Natural killer cell treated with Interleukin-12 subunit alpha and Interleukin-12 subunit beta and Interleukin-15 and Interleukin-18, amount 100 ng/mL, for 72 hours (primary cell): ENCODE data around the gene WFDC8. TPM values are rescaled to one million over a fixed set of nuclear protein-coding genes. Genes with fewer than 3 reads are reported as not detected.
"Not testable (repeated sequence)": the region's sequence is repeated elsewhere in the genome, so short reads cannot be mapped to it uniquely, and the experiment has no call there.

Experiments used
- ATAC-seq, 2 donors: fragments of 150-1000 bp; cut with Tn5 transposase in 1 of 2; sonication (Bioruptor Pico), chemical (Tn5 transposase) in 1 of 2; 2 replicates each; pipeline ENCODE4 v1.10.0; 2021
- DNase-seq: peaks from one replicate; pipeline ENCODE4 v3.0.0; 2022; ENCODE audit warnings: low spot score
- H3K27ac Mint-ChIP-seq, 2 donors: 1 replicate in 1 of 2; 2 replicates in 1 of 2; pipeline ENCODE4 v1.8.0; 2022; ENCODE audit warnings: mixed read lengths in 2 of 2, mild to moderate bottlenecking in 1 of 2, moderate library complexity in 1 of 2
- H3K27me3 Mint-ChIP-seq, 2 donors: 1 replicate in 1 of 2; 2 replicates in 1 of 2; pipeline ENCODE4 v1.8.0; 2022; ENCODE audit warnings: mixed read lengths in 2 of 2
- H3K36me3 Mint-ChIP-seq: one replicate; pipeline ENCODE4 v1.8.0; 2022; ENCODE audit warnings: mixed read lengths
- H3K4me1 Mint-ChIP-seq, 2 donors: 1 replicate in 1 of 2; 2 replicates in 1 of 2; pipeline ENCODE4 v1.8.0; 2022; ENCODE audit warnings: low read depth in 2 of 2, mixed read lengths in 2 of 2, mild to moderate bottlenecking in 1 of 2
- H3K4me3 Mint-ChIP-seq: one replicate; pipeline ENCODE4 v1.8.0; 2022; ENCODE audit warnings: mixed read lengths
- H3K9me3 Mint-ChIP-seq: 2 replicates; pipeline ENCODE4 v1.8.0; 2022; ENCODE audit warnings: mixed read lengths
- total RNA-seq, 2 donors: library from RNA; stranded (reverse); gene quantifications; one replicate each; pipeline ENCODE4 v1.2.3, GENCODE V29; 2022

The WFDC8 gene
- total RNA-seq, 2 donors from 2014 or later, result not detected

DNA sequence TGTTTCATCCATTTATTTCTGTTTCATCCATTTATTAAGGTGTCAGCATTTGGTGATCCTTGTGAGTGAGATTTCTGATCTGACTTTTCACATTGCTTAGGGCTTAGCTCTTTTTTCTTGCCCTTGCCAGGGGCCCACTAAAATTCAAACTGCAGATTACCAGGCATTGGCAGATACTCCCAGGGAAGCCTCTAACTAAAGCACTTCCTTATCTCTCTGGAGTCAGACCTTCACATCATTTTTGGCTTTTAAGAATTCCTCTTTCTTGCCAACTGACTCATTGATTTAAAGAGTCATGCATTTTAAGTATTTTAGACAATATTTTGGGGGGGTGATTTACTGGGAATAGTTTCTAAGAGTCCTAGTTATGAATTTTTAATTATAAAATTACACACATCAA lies 2.6 kb upstream of the WFDC8 start:
- DNase-seq (no peak), ATAC-seq (no peak)
- H3K27ac Mint-ChIP-seq, result no peak overlapping the region
- H3K4me3 Mint-ChIP-seq, result no peak overlapping the region
- peaks cover 15 to 31% of the 10 kb centered on the region in 2 donors for H3K27me3 Mint-ChIP-seq
- no peaks in the 10 kb centered on the region for H3K36me3 Mint-ChIP-seq
- no peaks in the 10 kb centered on the region for H3K9me3 Mint-ChIP-seq
- H3K4me1 Mint-ChIP-seq, result no peaks in the 10 kb centered on the region

DNA sequence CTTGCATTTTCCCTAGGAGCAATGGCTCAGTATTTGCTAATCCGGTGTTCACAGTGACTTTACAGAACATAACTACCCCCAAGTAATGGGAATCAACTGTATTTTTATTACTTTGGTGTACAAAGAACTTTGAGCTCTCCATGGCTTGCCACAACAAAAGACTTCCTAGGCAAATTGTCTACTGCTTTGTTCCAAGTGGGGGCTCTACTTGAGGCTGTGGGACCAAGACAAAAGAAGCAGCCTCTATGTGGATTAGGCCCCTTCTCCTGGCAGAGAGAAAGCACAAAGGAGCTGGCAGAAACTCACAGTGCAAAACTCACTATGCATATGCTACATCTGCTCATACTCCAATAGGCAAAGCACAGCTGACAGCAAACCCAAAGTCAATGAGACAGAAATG lies 853 bp downstream of the WFDC8 start:
- Mint-ChIP-seq H3K36me3 (no peaks in the 10 kb centered on the region), H3K4me1 (no peaks in the 10 kb centered on the region), H3K27ac (no peak overlapping the region), H3K9me3 (no peaks in the 10 kb centered on the region), H3K4me3 (no peak overlapping the region), H3K27me3 (peaks cover 14 to 43% of the 10 kb centered on the region in 2 donors)
- ATAC-seq (no peak), DNase-seq (no peak)

DNA sequence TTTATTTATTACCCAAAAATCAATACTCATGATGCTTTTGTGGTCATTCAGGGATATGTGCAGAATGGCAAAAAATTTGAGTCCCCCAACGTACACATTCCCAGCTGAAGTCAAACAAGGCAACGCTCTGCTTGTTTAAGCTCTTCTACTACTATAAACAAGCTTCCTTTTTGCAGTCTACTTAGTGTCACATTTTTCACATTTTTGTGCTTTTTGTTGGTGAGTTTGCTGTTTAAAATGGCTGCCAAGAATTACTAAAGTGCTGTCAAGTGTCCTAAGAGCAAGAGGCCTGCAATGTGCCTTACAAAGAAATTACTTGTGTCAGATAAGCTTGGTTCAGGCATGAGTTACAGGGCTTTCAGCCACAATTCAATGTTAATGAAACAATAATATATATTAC lies 2.1 kb downstream of the WFDC8 start:
- H3K36me3 Mint-ChIP-seq, result no peaks in the 10 kb centered on the region
- DNase-seq (no peak), ATAC-seq (no peak)
- H3K9me3 Mint-ChIP-seq, result no peaks in the 10 kb centered on the region
- no peak overlapping the region for H3K27ac Mint-ChIP-seq
- H3K4me1 Mint-ChIP-seq, result no peaks in the 10 kb centered on the region
- peaks cover 15 to 46% of the 10 kb centered on the region in 2 donors for H3K27me3 Mint-ChIP-seq
- H3K4me3 Mint-ChIP-seq, result no peak overlapping the region

DNA sequence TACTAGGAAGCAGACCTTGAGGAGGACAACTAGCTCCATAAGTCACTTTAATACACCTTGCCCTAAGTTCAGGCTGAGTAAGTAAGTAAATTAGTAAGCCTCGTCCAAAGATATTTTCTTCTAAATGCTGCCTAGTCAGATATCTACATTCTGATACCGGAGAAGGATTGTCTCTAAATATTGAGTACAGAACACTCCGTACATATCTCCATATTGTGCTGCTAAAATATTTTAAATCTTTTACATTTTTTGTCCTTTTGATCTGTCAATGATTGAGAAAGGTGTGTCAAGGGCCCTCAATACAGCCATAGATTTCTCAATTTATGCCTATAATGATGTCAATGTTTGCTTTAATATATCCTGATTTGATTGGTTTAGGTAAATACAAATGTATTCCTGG lies 3.2 kb downstream of the WFDC8 start:
- no peaks in the 10 kb centered on the region for H3K36me3 Mint-ChIP-seq
- H3K27me3 Mint-ChIP-seq, result peaks cover 19 to 49% of the 10 kb centered on the region in 2 donors
- H3K27ac Mint-ChIP-seq, result no peak overlapping the region
- H3K9me3 Mint-ChIP-seq, result no peaks in the 10 kb centered on the region
- no peak for ATAC-seq
- no peaks in the 10 kb centered on the region for H3K4me1 Mint-ChIP-seq
- DNase-seq, result no peak
- no peak overlapping the region for H3K4me3 Mint-ChIP-seq

DNA sequence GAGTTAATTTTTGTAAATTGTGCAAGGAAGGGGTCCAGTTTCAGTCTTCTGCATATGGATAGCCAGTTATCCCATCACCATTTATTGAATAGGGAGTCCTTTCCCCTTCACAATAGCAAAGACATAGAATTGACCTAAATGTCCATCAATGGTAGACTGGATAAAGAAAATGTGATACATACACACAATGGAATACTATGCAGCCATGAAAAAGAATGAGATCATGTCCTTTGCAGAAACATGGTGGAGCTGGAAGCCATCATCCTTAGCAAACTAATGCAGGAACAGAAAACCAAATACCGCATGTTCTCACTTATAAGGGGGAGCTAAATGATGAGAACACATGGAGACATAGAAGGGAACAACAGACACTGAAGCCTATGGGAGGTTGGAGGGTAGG lies 9.4 kb downstream of the WFDC8 start:
- ATAC-seq, H3K27ac Mint-ChIP-seq, DNase-seq, H3K9me3 Mint-ChIP-seq, H3K36me3 Mint-ChIP-seq, H3K4me1 Mint-ChIP-seq, H3K4me3 Mint-ChIP-seq: not testable (repeated sequence)
- H3K27me3 Mint-ChIP-seq, result peaks cover 15 to 27% of the 10 kb centered on the region in 2 donors

DNA sequence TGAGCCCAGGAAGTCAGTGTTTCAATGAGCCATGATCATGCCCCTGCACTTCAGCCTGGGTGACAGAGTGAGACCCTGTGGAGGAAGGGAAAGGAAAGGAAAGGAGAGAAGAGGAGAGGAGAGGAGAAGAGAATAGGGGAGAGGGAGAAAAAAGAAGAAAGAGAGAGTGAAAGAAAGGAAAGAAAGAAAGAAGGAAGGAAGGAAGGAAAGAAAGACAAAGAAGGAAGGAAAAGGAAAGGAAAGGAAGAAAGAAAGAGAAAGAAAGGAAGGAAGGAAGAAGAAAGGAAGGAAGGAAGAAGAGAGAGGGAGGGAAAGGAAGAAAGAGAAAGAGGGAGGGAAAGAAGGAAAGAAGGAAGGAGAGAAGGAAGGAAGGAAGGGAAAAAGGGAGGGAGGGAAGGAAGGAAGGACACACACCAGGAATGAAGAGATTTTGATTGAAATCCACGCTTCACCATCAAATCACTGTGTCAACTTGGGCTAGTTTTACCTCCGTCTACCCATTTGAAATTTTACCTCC lies 14.3 kb downstream of the WFDC8 start:
- no peak overlapping the region for H3K27ac Mint-ChIP-seq
- H3K4me3 Mint-ChIP-seq, result no peak overlapping the region
- H3K36me3 Mint-ChIP-seq, result no peaks in the 10 kb centered on the region
- H3K9me3 Mint-ChIP-seq, result peaks cover 3% of the 10 kb centered on the region
- DNase-seq, result no peak
- peaks cover 12 to 28% of the 10 kb centered on the region in 2 donors for H3K27me3 Mint-ChIP-seq
- ATAC-seq, result no peak
- no peaks in the 10 kb centered on the region for H3K4me1 Mint-ChIP-seq

DNA sequence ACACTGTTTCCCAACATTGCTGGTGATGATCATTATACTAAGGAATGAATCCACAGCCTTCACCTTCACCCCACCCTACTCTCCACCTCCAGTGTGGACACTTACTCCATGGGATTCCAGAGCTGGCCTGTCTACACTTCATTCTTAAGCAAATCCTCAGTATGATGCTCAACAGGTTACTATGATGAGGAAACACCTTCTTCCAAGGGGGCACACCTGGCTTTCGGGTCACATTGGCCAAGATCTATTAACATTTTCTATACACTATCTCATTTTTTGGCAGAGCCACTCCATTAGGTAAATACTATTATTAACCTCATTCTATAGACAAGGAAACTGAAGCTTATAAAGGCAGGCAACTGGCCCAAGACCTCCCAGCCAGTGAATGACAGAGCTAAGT lies 23.9 kb downstream of the WFDC8 start:
- Mint-ChIP-seq H3K4me3 (no peak overlapping the region), H3K4me1 (no peaks in the 10 kb centered on the region), H3K27me3 (peaks cover 17 to 39% of the 10 kb centered on the region in 2 donors), H3K27ac (no peak overlapping the region), H3K36me3 (no peaks in the 10 kb centered on the region), H3K9me3 (no peaks in the 10 kb centered on the region)
- ATAC-seq, result no peak
- no peak for DNase-seq

DNA sequence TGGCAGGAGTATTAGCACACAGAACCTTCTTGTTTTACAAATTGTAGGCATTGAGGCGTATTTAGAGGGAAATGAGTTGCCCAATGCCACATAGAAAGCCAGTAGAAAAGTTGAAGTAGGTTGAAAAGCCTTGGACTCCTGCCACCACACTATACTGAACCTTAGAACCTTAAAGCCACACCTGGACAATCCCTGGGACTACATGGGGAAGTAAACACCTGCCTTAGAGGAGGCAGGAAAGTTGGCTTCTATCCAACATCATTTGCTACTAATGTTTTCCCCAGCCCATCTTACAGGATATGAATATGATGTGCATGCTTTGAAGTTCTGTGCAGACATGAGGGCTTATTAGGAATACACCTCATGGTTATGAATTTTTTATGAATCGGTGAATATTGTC lies 26.6 kb downstream of the WFDC8 start:
- no peak overlapping the region for H3K4me3 Mint-ChIP-seq
- H3K27ac Mint-ChIP-seq, result no peak overlapping the region
- no peaks in the 10 kb centered on the region for H3K36me3 Mint-ChIP-seq
- H3K4me1 Mint-ChIP-seq, result no peaks in the 10 kb centered on the region
- H3K27me3 Mint-ChIP-seq, result peaks cover 23 to 47% of the 10 kb centered on the region in 2 donors
- no peaks in the 10 kb centered on the region for H3K9me3 Mint-ChIP-seq
- DNase-seq, result no peak
- ATAC-seq, result no peak

DNA sequence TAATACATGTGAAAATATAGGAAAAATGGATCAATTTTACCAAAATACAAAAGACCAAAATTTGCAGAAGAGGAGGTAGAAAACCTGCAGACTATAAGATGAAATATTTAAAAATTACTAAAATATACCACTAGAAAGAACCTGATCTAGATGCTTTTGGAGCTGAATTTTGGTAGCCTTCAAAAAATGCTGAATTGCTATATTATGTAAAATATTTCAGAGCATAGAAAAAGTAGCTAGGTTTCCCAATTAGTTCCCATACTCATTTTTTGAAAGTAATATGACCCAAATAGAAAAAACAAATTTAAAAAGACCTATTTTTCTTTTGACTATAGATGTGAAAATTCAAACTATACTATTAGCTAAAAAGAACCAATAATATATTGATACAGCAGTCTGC lies 28.3 kb downstream of the WFDC8 start:
- H3K4me3 Mint-ChIP-seq, result no peak overlapping the region
- H3K4me1 Mint-ChIP-seq, result no peaks in the 10 kb centered on the region
- no peak for DNase-seq
- no peaks in the 10 kb centered on the region for H3K36me3 Mint-ChIP-seq
- no peaks in the 10 kb centered on the region for H3K9me3 Mint-ChIP-seq
- H3K27me3 Mint-ChIP-seq, result peaks cover 23 to 48% of the 10 kb centered on the region in 2 donors
- no peak for ATAC-seq
- no peak overlapping the region for H3K27ac Mint-ChIP-seq

DNA sequence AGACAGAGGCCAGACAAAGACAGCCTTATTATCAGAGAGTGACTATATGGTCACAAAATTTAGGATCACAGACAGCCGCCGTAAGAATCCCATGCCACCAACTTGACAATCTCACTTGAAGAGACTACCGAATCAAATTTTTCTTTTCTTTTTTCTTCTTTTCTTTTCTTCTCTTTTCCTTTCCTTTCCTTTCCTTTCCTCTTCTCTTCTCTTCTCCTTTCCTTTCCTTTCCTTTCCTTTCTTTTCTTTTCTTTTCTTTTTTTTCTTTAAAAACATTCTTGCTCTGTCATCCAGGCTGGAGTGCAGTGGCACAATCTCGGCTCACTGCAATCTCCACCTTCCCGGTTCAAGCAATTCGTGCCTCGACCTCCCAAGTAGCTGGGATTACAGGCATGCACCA lies 30.7 kb downstream of the WFDC8 start:
- no peak for ATAC-seq
- Mint-ChIP-seq H3K4me3 (no peak overlapping the region), H3K4me1 (no peaks in the 10 kb centered on the region), H3K36me3 (no peaks in the 10 kb centered on the region), H3K27ac (no peak overlapping the region), H3K27me3 (peaks cover 31 to 40% of the 10 kb centered on the region in 2 donors), H3K9me3 (no peaks in the 10 kb centered on the region)
- DNase-seq, result no peak

DNA sequence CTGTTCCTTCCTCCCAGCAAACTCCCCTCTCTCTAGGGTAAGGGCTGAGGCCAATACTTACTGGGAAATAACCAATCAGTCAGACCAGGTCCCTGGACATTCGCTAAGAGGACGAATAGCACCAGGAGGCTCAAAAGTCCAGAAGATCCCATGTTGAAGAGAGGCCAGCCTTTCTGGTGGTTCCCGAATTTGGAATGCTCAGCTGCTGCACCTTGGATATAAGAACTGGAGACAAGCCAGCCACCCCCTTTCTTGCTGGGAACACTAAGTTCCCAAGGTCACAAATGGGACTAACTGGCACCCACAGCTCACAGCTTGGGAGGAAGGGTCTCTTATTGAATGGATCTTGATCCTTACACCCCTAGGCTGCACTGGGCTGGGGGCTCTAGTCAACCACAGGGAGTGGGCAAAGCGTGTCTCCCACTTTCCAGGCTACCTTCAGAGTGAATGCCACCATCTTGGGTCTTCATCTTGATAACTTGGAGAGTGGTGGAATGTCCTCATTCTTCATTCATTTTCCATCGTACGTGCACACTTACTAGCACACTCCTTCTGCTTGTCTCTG lies 31.8 kb downstream of the WFDC8 start, which contains the start of gene EPPIN:
EPPIN (minus strand) TSS at position 196 of the 565 bp plus-strand sequence; CDS start at position 152, 44 bp downstream.
- ATAC-seq, result no peak
- H3K4me1 Mint-ChIP-seq, result no peaks in the 10 kb centered on the region
- no peak within 1 kb of the TSS for H3K27ac Mint-ChIP-seq
- H3K27me3 Mint-ChIP-seq, result peaks cover 30 to 37% of the 10 kb centered on the region in 2 donors
- no peak within 1 kb of the TSS for H3K4me3 Mint-ChIP-seq
- no peaks in the 10 kb centered on the region for H3K9me3 Mint-ChIP-seq
- DNase-seq, result no peak
- H3K36me3 Mint-ChIP-seq, result no peaks in the 10 kb centered on the region

DNA sequence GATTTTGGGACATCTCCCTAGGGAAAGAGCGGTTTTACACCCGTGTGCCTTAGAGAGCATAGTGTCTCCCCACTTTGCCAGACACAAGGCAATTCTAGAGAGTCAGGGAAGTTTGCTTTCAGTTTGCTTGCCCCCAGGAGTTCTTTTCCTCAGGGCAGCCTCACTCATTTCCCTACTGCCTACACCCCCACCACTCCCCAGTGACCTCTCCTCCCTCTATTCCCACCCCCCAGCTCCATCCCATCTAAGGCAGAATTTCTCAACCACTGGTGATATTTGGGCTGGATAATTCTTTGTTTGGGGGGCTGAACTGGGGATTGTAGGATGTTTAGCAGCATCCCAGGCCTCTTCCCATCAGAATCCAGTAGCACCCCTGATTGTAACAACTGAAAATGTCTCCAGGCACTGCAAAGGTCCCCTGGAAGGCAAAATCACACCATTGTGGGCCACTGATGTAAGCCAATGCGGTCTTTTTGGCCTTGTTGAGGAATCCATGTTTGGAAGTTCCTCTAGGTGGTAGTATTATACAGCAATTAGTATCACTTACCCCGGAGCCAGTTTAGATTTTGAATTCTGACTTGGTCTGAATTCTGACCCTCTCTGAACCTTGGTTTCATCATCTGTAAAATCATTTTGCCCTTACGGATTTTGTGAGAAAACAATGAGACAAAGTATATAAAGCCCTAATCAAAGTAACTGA lies 33.2 kb downstream of the WFDC8 start:
- Mint-ChIP-seq H3K27me3 (peaks cover 35 to 46% of the 10 kb centered on the region in 2 donors), H3K4me1 (no peaks in the 10 kb centered on the region), H3K9me3 (no peaks in the 10 kb centered on the region), H3K27ac (no peak overlapping the region), H3K4me3 (no peak overlapping the region), H3K36me3 (no peaks in the 10 kb centered on the region)
- DNase-seq, result no peak
- no peak for ATAC-seq

DNA sequence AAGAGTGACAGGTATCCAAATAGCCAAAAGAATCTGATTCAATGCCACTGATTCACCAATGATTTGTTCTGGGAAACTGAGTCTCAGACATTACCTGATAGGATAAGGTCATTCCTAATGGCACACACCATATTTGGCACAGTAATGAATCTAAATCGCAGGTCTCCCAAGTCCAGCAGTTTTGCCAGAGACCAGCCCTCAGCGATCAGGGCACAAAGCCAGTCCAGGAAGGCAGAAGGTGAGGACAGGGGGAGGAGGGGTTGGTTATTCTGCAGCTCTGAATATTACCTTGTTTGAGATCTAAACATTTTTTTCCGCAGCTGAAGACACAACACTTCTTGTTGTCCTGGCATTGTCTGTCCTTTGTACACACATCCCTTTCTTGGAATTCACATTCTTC lies 33.7 kb downstream of the WFDC8 start:
- H3K9me3 Mint-ChIP-seq, result no peaks in the 10 kb centered on the region
- ATAC-seq, result no peak
- no peaks in the 10 kb centered on the region for H3K4me1 Mint-ChIP-seq
- no peak overlapping the region for H3K27ac Mint-ChIP-seq
- H3K36me3 Mint-ChIP-seq, result no peaks in the 10 kb centered on the region
- H3K27me3 Mint-ChIP-seq, result peaks cover 34 to 42% of the 10 kb centered on the region in 2 donors
- no peak for DNase-seq
- no peak overlapping the region for H3K4me3 Mint-ChIP-seq

DNA sequence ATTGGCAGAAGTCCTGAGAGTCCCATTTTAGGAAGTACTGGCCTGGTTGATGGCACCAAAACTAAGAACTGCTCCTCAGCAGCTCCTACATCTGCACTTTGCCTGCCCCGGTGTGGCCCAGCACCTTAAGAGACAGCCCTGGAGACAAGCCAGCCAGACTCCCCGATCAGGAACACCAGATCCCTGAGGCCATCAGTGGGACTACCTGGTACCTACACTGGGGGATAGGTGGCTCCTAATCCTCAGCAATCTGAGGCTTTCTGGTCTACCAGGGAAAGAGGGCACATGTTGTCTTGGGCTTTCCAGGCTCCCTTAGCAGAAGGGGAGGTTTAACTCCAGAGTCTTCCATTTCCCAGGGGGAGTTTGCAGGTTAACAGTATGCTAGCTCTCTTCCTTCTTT lies 39.7 kb downstream of the WFDC8 start, which contains the start of gene WFDC6:
WFDC6 (minus strand) TSS at position 101 of the 400 bp plus-strand sequence; CDS start at position 26, 75 bp downstream.
- no peaks in the 10 kb centered on the region for H3K4me1 Mint-ChIP-seq
- H3K36me3 Mint-ChIP-seq, result no peaks in the 10 kb centered on the region
- peaks cover 20 to 32% of the 10 kb centered on the region in 2 donors for H3K27me3 Mint-ChIP-seq
- ATAC-seq (no peak), DNase-seq (no peak)
- H3K4me3 Mint-ChIP-seq, result no peak within 1 kb of the TSS
- no peaks in the 10 kb centered on the region for H3K9me3 Mint-ChIP-seq
- H3K27ac Mint-ChIP-seq, result no peak within 1 kb of the TSS
